HepG2 (cell line): ENCODE results near the gene ADCY7. TPM values are rescaled to one million over a fixed set of nuclear protein-coding genes. Genes with fewer than 3 reads are reported as not detected.
A peak's percentile ranks its signal among the peaks of the same experiment; 100 is the strongest.

Experiments
- AGO1 ChIP-seq: fragments of 200-400 bp; formaldehyde crosslinking; IDR thresholded peaks from 2 replicates; pipeline ENCODE4 v1.6.1; 2017; ENCODE audit warnings: mild to moderate bottlenecking, low read depth, low read length, moderate library complexity; ENCODE audit not compliant: poor library complexity, severe bottlenecking
- ETV5 ChIP-seq: IDR thresholded peaks from 2 replicates; pipeline ENCODE4 v1.6.1; 2018; ENCODE audit warnings: missing biosample characterization, missing genetic modification reagents, inconsistent platforms, borderline replicate concordance
- HOXA9 ChIP-seq: sonication (generic); formaldehyde crosslinking; IDR thresholded peaks from 2 replicates; pipeline ENCODE4 v1.8.1; 2022; ENCODE audit warnings: missing genetic modification reagents, mild to moderate bottlenecking, moderate library complexity, borderline replicate concordance
- IKZF4 ChIP-seq: sonication (generic); formaldehyde crosslinking; IDR thresholded peaks from 2 replicates; pipeline ENCODE4 v1.5.1; 2020; ENCODE audit warnings: borderline replicate concordance, mild to moderate bottlenecking, low read depth, missing genetic modification reagents; ENCODE audit errors: not compliant biosample characterization
- KLF16 ChIP-seq, 2 experiments: sonication (generic) in 1 of 2; formaldehyde crosslinking in 1 of 2; IDR thresholded peaks; 2 replicates each; pipeline versions ENCODE4 v1.6.1 to v1.8.0; 2016 to 2023; ENCODE audit warnings: missing genetic modification reagents in 2 of 2, missing compliant biosample characterization in 1 of 2
- MBNL3 ChIP-seq: fragments of 250-450 bp; sonication (Bioruptor Pico); conservative IDR thresholded peaks from 2 replicates; pipeline ENCODE4 v1.8.0; 2022; ENCODE audit warnings: mild to moderate bottlenecking, inconsistent platforms
- NCOR1 ChIP-seq: fragments of 200-600 bp; sonication (generic); IDR thresholded peaks from 2 replicates; pipeline ENCODE4 v1.7.0; 2017; ENCODE audit warnings: antibody characterized with exemption, low read length, borderline replicate concordance
- NFYB ChIP-seq: sonication (generic); formaldehyde crosslinking; IDR thresholded peaks from 2 replicates; pipeline ENCODE4 v1.4.0; 2020; ENCODE audit warnings: missing genetic modification reagents
- NONO ChIP-seq, 2 experiments: fragments of 450-650 bp in 1 of 2; sonication (generic) in 1 of 2; formaldehyde crosslinking in 1 of 2; IDR thresholded peaks in 1 of 2; conservative IDR thresholded peaks in 1 of 2; 2 replicates each; pipeline versions ENCODE4 v1.6.1 to v1.8.0; 2017 to 2022; ENCODE audit warnings: mild to moderate bottlenecking in 1 of 2, missing genetic modification reagents in 1 of 2, moderate library complexity in 1 of 2
- SATB2 ChIP-seq: sonication (generic); formaldehyde crosslinking; IDR thresholded peaks from 2 replicates; pipeline ENCODE4 v1.5.0; 2020; ENCODE audit warnings: missing genetic modification reagents
- SIN3A ChIP-seq: IDR thresholded peaks from 2 replicates; pipeline ENCODE4 v1.6.1; 2011; ENCODE audit warnings: low read depth, mild to moderate bottlenecking, control low read depth, low read length, borderline replicate concordance
- SRY ChIP-seq: sonication (generic); formaldehyde crosslinking; IDR thresholded peaks from 2 replicates; pipeline ENCODE4 v1.8.0; 2022; ENCODE audit warnings: mild to moderate bottlenecking, missing genetic modification reagents
- ZBTB20 ChIP-seq: sonication (generic); formaldehyde crosslinking; IDR thresholded peaks from 2 replicates; pipeline ENCODE4 v1.8.1; 2023; ENCODE audit warnings: missing genetic modification reagents, low read depth, mild to moderate bottlenecking, borderline replicate concordance
- ZEB1 ChIP-seq: IDR thresholded peaks from 2 replicates; pipeline ENCODE4 v1.6.1; 2012; ENCODE audit warnings: mild to moderate bottlenecking, low read depth, inconsistent platforms; ENCODE audit not compliant: insufficient replicate concordance
- ZFX ChIP-seq: sonication (generic); formaldehyde crosslinking; IDR thresholded peaks from 2 replicates; pipeline ENCODE4 v1.4.0; 2020; ENCODE audit warnings: mild to moderate bottlenecking, low read depth, missing genetic modification reagents, moderate library complexity
- ZFY ChIP-seq: sonication (generic); formaldehyde crosslinking; IDR thresholded peaks from 2 replicates; pipeline ENCODE4 v1.4.0; 2020; ENCODE audit warnings: missing genetic modification reagents
- ZNF180 ChIP-seq: sonication (generic); formaldehyde crosslinking; IDR thresholded peaks from 2 replicates; pipeline ENCODE4 v1.4.0; 2020; ENCODE audit warnings: low read depth, missing genetic modification reagents, borderline replicate concordance
- ZNF274 ChIP-seq: sonication (generic); formaldehyde crosslinking; IDR thresholded peaks from 2 replicates; pipeline ENCODE4 v1.5.1; 2020; ENCODE audit warnings: mild to moderate bottlenecking, missing genetic modification reagents
- ZNF329 ChIP-seq: sonication (generic); formaldehyde crosslinking; IDR thresholded peaks from 2 replicates; pipeline ENCODE4 v1.9.0; 2021; ENCODE audit warnings: low read depth, mild to moderate bottlenecking, missing genetic modification reagents
- ZNF333 ChIP-seq: sonication (generic); formaldehyde crosslinking; IDR thresholded peaks from 2 replicates; pipeline ENCODE4 v1.4.0; 2020; ENCODE audit warnings: mild to moderate bottlenecking, missing genetic modification reagents, borderline replicate concordance
- ZNF354B ChIP-seq: sonication (generic); formaldehyde crosslinking; IDR thresholded peaks from 2 replicates; pipeline ENCODE4 v1.8.0; 2022; ENCODE audit warnings: mild to moderate bottlenecking, missing genetic modification reagents
- ZNF598 ChIP-seq: sonication (generic); formaldehyde crosslinking; IDR thresholded peaks from 2 replicates; pipeline ENCODE4 v1.5.1; 2020; ENCODE audit warnings: mild to moderate bottlenecking, missing genetic modification reagents, borderline replicate concordance
- ZNF768 ChIP-seq: sonication (generic); formaldehyde crosslinking; IDR thresholded peaks from 2 replicates; pipeline ENCODE4 v1.4.0; 2020; ENCODE audit warnings: missing genetic modification reagents
- ZNF792 ChIP-seq: IDR thresholded peaks from 2 replicates; pipeline ENCODE4 v1.6.1; 2016
- ZNF878 ChIP-seq: sonication (generic); formaldehyde crosslinking; IDR thresholded peaks from 2 replicates; pipeline ENCODE4 v1.8.1; 2023; ENCODE audit warnings: mild to moderate bottlenecking, missing genetic modification reagents, moderate library complexity
- polyA plus RNA-seq, 8 experiments: library from polyadenylated mRNA; depleted of rRNA in 3 of 8; stranded (reverse) in 7 of 8; unstranded in 1 of 8; fragments of >200 nt; fragmentation: Illumina TruSeq in 4 of 8; extraction: Trizol in 4 of 8; gene quantifications; 2 replicates each; pipeline versions ENCODE4 v1.2.1 to v1.2.3, GENCODE V29; 2011 to 2016; ENCODE audit warnings: low read depth in 4 of 8, missing spikeins in 1 of 8, mixed read lengths in 1 of 8; ENCODE audit not compliant: insufficient read depth in 1 of 8
- total RNA-seq, 5 experiments: library from RNA; depleted of rRNA; stranded (reverse); fragments of >200 nt; fragmentation: Illumina TruSeq; extraction: Trizol; gene quantifications; 2 replicates each; pipeline ENCODE4 v1.2.3, GENCODE V29; 2016; ENCODE audit warnings: low read depth in 1 of 5
- TF ChIP-seq, protein P1 (sequence below): sonication (generic); formaldehyde crosslinking; IDR thresholded peaks from 2 replicates; pipeline ENCODE4 v1.4.0; 2020; ENCODE audit warnings: mild to moderate bottlenecking, missing genetic modification reagents

Gene ADCY7
- total and polyA plus RNA-seq, 2 of the 13 experiments (the other 11 are each of a cell fraction or from before 2014, with no cell fraction given): 2.2 to 4.3 TPM

DNA sequence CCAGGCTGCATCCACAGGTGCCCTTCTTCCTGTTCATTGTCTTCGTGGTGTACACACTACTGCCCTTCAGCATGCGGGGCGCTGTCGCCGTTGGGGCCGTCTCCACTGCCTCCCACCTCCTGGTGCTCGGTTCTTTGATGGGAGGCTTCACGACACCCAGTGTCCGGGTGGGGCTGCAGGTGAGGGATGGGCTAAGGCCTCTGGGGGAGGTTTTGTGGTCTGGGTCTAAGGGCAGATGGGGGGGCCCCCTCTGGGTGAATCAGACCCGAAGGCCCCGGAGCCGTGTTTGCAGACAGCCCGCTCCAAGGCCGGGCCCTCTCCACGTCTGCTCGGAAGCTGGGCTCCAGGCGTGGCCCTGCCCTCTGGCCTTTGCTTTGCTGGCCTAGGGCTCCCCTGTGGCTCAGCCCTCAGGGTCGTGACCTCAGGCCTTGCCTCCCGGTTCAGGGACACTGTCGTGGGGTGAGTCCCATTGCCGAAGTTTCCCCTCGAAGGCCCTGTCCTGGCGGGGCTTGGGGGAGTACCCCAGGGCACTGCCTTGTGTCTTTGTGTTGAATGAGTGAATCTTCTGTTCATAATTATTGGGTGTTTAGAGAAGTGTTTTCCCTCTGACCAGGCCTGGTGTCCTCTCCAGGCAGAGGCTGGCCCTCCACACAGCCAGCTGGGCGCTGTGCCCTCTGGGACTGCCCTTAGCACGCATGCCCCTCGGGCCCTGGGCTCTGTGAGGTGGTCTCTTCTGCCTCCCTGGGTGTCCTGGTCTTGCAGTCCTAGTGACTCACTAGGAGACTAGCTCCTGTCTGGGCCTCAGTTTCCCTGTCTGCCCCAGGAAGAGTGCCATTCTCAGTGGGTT is 25.6 kb downstream of the ADCY7 start (continued):
- TF ChIP-seq, protein P1, sequence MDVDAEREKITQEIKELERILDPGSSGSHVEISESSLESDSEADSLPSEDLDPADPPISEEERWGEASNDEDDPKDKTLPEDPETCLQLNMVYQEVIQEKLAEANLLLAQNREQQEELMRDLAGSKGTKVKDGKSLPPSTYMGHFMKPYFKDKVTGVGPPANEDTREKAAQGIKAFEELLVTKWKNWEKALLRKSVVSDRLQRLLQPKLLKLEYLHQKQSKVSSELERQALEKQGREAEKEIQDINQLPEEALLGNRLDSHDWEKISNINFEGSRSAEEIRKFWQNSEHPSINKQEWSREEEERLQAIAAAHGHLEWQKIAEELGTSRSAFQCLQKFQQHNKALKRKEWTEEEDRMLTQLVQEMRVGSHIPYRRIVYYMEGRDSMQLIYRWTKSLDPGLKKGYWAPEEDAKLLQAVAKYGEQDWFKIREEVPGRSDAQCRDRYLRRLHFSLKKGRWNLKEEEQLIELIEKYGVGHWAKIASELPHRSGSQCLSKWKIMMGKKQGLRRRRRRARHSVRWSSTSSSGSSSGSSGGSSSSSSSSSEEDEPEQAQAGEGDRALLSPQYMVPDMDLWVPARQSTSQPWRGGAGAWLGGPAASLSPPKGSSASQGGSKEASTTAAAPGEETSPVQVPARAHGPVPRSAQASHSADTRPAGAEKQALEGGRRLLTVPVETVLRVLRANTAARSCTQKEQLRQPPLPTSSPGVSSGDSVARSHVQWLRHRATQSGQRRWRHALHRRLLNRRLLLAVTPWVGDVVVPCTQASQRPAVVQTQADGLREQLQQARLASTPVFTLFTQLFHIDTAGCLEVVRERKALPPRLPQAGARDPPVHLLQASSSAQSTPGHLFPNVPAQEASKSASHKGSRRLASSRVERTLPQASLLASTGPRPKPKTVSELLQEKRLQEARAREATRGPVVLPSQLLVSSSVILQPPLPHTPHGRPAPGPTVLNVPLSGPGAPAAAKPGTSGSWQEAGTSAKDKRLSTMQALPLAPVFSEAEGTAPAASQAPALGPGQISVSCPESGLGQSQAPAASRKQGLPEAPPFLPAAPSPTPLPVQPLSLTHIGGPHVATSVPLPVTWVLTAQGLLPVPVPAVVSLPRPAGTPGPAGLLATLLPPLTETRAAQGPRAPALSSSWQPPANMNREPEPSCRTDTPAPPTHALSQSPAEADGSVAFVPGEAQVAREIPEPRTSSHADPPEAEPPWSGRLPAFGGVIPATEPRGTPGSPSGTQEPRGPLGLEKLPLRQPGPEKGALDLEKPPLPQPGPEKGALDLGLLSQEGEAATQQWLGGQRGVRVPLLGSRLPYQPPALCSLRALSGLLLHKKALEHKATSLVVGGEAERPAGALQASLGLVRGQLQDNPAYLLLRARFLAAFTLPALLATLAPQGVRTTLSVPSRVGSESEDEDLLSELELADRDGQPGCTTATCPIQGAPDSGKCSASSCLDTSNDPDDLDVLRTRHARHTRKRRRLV (CRISPR knock-in tag): no peak
- TF ChIP-seq ZFX (CRISPR knock-in tag) (peak; percentile 95), KLF16 (CRISPR knock-in tag; IDR thresholded peaks at IDR 0.05) (peak in 1 of 2 experiments; percentile 63; a peak in 2 of 4 replicates), ZEB1 (peak; percentile 57), SIN3A (no peak), SRY (CRISPR knock-in tag) (peak; percentile 43), ZNF878 (CRISPR knock-in tag) (no peak), NCOR1 (no peak), ZBTB20 (CRISPR knock-in tag) (peak; percentile 22; the same call in 1 of the 2 replicates), ZNF274 (CRISPR knock-in tag) (no peak; the same call in 1 of the 2 replicates), ETV5 (peak; percentile 51; the same call in 1 of the 2 replicates), ZNF598 (CRISPR knock-in tag) (peak; percentile 77; the same call in 1 of the 2 replicates), MBNL3 (CRISPR knock-in tag) (no peak), ZNF329 (CRISPR knock-in tag) (no peak), ZNF354B (no peak), ZFY (CRISPR knock-in tag) (peak; percentile 91), ZNF180 (no peak), SATB2 (CRISPR knock-in tag) (no peak), ZNF792 (CRISPR knock-in tag) (peak; percentile 63; the same call in 1 of the 2 replicates), AGO1 (no peak), NONO (IDR thresholded peaks at IDR 0.05) (no peak), NONO (CRISPR knock-in tag; conservative IDR thresholded peaks at IDR 0.05) (no peak; the same call in 1 of the 2 replicates), HOXA9 (CRISPR knock-in tag) (no peak), ZNF768 (CRISPR knock-in tag) (peak; percentile 65; the same call in 1 of the 2 replicates), ZNF333 (no peak), NFYB (CRISPR knock-in tag) (no peak), IKZF4 (CRISPR knock-in tag) (peak; percentile 23)
